ENCODE data around the gene MLH3. TPM values are rescaled to one million over a fixed set of nuclear protein-coding genes. Genes with fewer than 3 reads are reported as not detected.

The MLH3 gene
- total RNA-seq, 1 experiment from 2014 or later = 13.2 TPM

- H3K4me2 ChIP-seq (ENCODE audit: low read length) = no peak overlapping the region
- peaks cover 26% of the 10 kb centered on the region for H3K4me1 ChIP-seq (ENCODE audit: insufficient read depth, low read length)
- intact Hi-C loops (cut with micrococcal nuclease) = no loop called here
- TF ChIP-seq, protein P1, sequence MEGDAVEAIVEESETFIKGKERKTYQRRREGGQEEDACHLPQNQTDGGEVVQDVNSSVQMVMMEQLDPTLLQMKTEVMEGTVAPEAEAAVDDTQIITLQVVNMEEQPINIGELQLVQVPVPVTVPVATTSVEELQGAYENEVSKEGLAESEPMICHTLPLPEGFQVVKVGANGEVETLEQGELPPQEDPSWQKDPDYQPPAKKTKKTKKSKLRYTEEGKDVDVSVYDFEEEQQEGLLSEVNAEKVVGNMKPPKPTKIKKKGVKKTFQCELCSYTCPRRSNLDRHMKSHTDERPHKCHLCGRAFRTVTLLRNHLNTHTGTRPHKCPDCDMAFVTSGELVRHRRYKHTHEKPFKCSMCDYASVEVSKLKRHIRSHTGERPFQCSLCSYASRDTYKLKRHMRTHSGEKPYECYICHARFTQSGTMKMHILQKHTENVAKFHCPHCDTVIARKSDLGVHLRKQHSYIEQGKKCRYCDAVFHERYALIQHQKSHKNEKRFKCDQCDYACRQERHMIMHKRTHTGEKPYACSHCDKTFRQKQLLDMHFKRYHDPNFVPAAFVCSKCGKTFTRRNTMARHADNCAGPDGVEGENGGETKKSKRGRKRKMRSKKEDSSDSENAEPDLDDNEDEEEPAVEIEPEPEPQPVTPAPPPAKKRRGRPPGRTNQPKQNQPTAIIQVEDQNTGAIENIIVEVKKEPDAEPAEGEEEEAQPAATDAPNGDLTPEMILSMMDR (conservative IDR thresholded peaks at IDR 0.05; ENCODE audit: low read depth, low read length) = no peak
- TF ChIP-seq EZH2phosphoT487 (IDR thresholded peaks at IDR 0.05; ENCODE audit: borderline replicate concordance, low read length) = no peak
- TF ChIP-seq EZH2 (IDR thresholded peaks at IDR 0.05; ENCODE audit: low read length, unreplicated experiment) = no peak
- no peaks in the 10 kb centered on the region for H3K9me2 ChIP-seq (replicated peaks; ENCODE audit: low read length)
- ChIA-PET POLR2A (ENCODE audit: unreplicated experiment) (interaction anchor here (0.7 kb wide), 1 partner anchor 20 kb away, joined by 6 read pairs; no protein-coding TSS in a partner anchor), CTCF (no interaction called here)
- no peaks in the 10 kb centered on the region for H3K9me3 ChIP-seq (ENCODE audit: low read length)
- DNase-seq (no peak), ATAC-seq (no peak)
- no peaks in the 10 kb centered on the region for H3K36me3 ChIP-seq (ENCODE audit: low read depth, low read length)
- no peak overlapping the region for H3K27ac ChIP-seq (ENCODE audit: low read length)
- H3F3A ChIP-seq (ENCODE audit: low read length, unreplicated experiment) = no peaks in the 10 kb centered on the region
- H3K27me3 ChIP-seq (ENCODE audit: low read length) = no peaks in the 10 kb centered on the region
- BruUV-seq (replicated peaks) = no TSS peak
- H3K4me3 ChIP-seq (ENCODE audit: low read length) = no peak overlapping the region
- no peaks in the 10 kb centered on the region for H4K20me1 ChIP-seq (ENCODE audit: low read length)
- H3K9ac ChIP-seq (ENCODE audit: low read length) = no peak overlapping the region
- H3K79me2 ChIP-seq (ENCODE audit: low read length) = peaks cover 24% of the 10 kb centered on the region
- no peak overlapping the region for H2AFZ ChIP-seq (ENCODE audit: low read length)
Observed at GRCh38 chr14:75066691-75067090, 15.4 kb upstream of the MLH3 start.

DNA sequence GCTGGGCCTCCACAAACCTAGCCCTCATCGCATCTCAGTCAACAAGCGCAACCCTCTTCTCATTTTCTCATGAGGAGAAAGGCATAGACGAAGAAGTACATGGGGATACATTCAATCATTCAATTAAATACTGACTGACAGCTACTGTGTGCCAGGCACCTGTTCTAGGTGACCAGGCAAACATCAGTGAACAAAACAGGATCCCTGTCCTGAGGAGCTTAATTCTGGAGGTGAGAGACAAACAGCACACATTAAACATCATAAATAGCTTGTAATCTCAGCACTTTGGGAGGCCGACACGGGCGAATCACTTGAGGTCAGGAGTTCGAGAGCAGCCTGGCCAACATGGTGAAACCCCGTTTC is 12.9 kb upstream of the MLH3 start:
- Histone ChIP-seq H4K20me1 (ENCODE audit: low read length) (no peaks in the 10 kb centered on the region), H3K4me2 (ENCODE audit: low read length) (peak overlapping the region; percentile 93), H3K9me3 (ENCODE audit: low read length) (no peaks in the 10 kb centered on the region), H3K4me1 (ENCODE audit: insufficient read depth, low read length) (peaks cover 20% of the 10 kb centered on the region), H3K27me3 (ENCODE audit: low read length) (no peaks in the 10 kb centered on the region), H3K9me2 (replicated peaks; ENCODE audit: low read length) (no peaks in the 10 kb centered on the region), H3K27ac (ENCODE audit: low read length) (no peak overlapping the region), H3K36me3 (ENCODE audit: low read depth, low read length) (peaks cover 13% of the 10 kb centered on the region), H3F3A (ENCODE audit: low read length, unreplicated experiment) (no peaks in the 10 kb centered on the region), H3K79me2 (ENCODE audit: low read length) (peaks cover 31% of the 10 kb centered on the region), H3K4me3 (ENCODE audit: low read length) (peak overlapping the region; percentile 78), H3K9ac (ENCODE audit: low read length) (peak overlapping the region; percentile 87; the same call in 1 of the 2 replicates), H2AFZ (ENCODE audit: low read length) (peak overlapping the region; percentile 88)
- POLR2A ChIA-PET (ENCODE audit: unreplicated experiment) = interaction anchor here (0.7 kb wide), 1 partner anchor 487 kb away, joined by 4 read pairs; no protein-coding TSS in a partner anchor
- ATAC-seq (peak; percentile 2; the same call in 1 of the 2 replicates), DNase-seq (no peak)
- no TSS peak for BruUV-seq (replicated peaks)
- CTCF ChIA-PET = interaction anchor here (0.7 kb wide), 1 partner anchor 108 kb away, joined by 3 read pairs; no protein-coding TSS in a partner anchor
- TF ChIP-seq EZH2phosphoT487 (IDR thresholded peaks at IDR 0.05; ENCODE audit: borderline replicate concordance, low read length) (no peak), EZH2 (IDR thresholded peaks at IDR 0.05; ENCODE audit: low read length, unreplicated experiment) (no peak)
- TF ChIP-seq, protein P1 (conservative IDR thresholded peaks at IDR 0.05; ENCODE audit: low read depth, low read length) = no peak
- intact Hi-C loops (cut with micrococcal nuclease) = loop anchor here (5.0 kb wide), 2 partner anchors 62 to 77 kb away; partner anchors contain the start of gene EIF2B2

DNA sequence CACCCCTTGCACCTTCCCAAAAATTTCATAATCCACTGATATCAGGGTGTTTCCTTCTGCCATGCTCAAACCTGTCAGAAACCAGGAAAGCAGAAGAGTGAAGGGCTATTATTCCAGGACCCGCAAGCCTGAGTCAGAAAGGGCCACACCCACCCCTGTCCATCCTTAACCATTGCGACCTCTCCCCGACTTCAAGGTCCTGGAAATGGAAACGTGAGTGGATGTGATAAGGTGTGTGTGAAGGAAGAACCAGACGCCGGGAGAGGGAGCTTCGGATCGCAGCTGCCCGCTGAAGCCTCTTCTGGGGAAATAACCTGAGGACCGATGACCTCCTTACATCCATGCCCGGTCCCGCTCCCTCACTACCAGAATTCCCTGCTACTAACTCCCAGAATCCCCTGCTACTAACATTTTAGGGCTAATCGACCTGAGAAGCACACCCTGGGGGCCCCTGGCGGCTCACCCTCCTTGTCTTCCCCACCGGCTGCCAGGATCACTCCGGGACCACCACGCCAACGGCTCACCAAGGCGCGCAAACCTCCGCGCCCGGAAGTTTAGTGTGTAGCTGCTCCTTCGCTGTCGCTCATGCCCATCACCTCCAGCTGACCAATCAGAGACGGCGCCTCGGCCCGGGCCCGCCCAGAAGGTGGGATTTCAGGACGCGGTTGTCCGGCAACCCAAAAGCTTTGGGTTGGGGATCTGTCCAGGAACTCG is 12.4 kb upstream of the MLH3 start, which contains the start of gene ACYP1:
ACYP1 (minus strand) TSS at position 534 of the 714 bp plus-strand sequence; CDS start at position 63, 471 bp downstream.
- ChIA-PET POLR2A (ENCODE audit: unreplicated experiment) (interaction anchor here (0.7 kb wide), 1 partner anchor 486 kb away, joined by 4 read pairs; no protein-coding TSS in a partner anchor), CTCF (interaction anchor here (0.7 kb wide), 2 partner anchors 29 to 107 kb away, joined by 3 to 4 read pairs; no protein-coding TSS in a partner anchor)
- Histone ChIP-seq H2AFZ (ENCODE audit: low read length) (peak within 1 kb of the TSS; percentile 88), H3K4me2 (ENCODE audit: low read length) (peak within 1 kb of the TSS; percentile 93), H3K4me3 (ENCODE audit: low read length) (peak within 1 kb of the TSS; percentile 78), H3K4me1 (ENCODE audit: insufficient read depth, low read length) (peaks cover 15% of the 10 kb centered on the region), H3K9ac (ENCODE audit: low read length) (peak within 1 kb of the TSS; percentile 87), H3K27ac (ENCODE audit: low read length) (peak within 1 kb of the TSS; percentile 59), H4K20me1 (ENCODE audit: low read length) (no peaks in the 10 kb centered on the region), H3K9me2 (replicated peaks; ENCODE audit: low read length) (no peaks in the 10 kb centered on the region), H3F3A (ENCODE audit: low read length, unreplicated experiment) (no peaks in the 10 kb centered on the region), H3K27me3 (ENCODE audit: low read length) (no peaks in the 10 kb centered on the region), H3K36me3 (ENCODE audit: low read depth, low read length) (peaks cover 13% of the 10 kb centered on the region), H3K9me3 (ENCODE audit: low read length) (no peaks in the 10 kb centered on the region), H3K79me2 (ENCODE audit: low read length) (peaks cover 31% of the 10 kb centered on the region)
- no peak for TF ChIP-seq EZH2 (IDR thresholded peaks at IDR 0.05; ENCODE audit: low read length, unreplicated experiment)
- TF ChIP-seq, protein P1 (conservative IDR thresholded peaks at IDR 0.05; ENCODE audit: low read depth, low read length) = peak; percentile 17; the same call in 1 of the 2 replicates
- ATAC-seq (peak; percentile 95), DNase-seq (peak; percentile 93)
- BruUV-seq (replicated peaks) = TSS peak; percentile 38
- intact Hi-C loops (cut with micrococcal nuclease) = loop anchor here (5.0 kb wide), 2 partner anchors 61 to 76 kb away; partner anchors contain the start of gene EIF2B2
